HepG2 (cell line): ENCODE results near the gene PKD2L1. TPM values are rescaled to one million over a fixed set of nuclear protein-coding genes. Genes with fewer than 3 reads are reported as not detected.

Experiments
- CCDC6 ChIP-seq: sonication (generic); formaldehyde crosslinking; IDR thresholded peaks from 2 replicates; pipeline ENCODE4 v1.8.1; 2022; ENCODE audit warnings: mild to moderate bottlenecking, missing genetic modification reagents, moderate library complexity
- CEBPZ ChIP-seq: IDR thresholded peaks from 2 replicates; pipeline ENCODE4 v1.6.1; 2012; ENCODE audit warnings: low read length, improper control_type of control experiment
- HMG20B ChIP-seq: conservative IDR thresholded peaks from 2 replicates; pipeline ENCODE4 v1.6.1; 2016; ENCODE audit warnings: missing genetic modification reagents, missing compliant biosample characterization
- HNRNPL ChIP-seq: fragments of 200-400 bp; formaldehyde crosslinking; IDR thresholded peaks from 2 replicates; pipeline ENCODE4 v1.6.1; 2017; ENCODE audit warnings: mild to moderate bottlenecking, low read depth, low read length
- KMT2A ChIP-seq: sonication (generic); formaldehyde crosslinking; IDR thresholded peaks from 2 replicates; pipeline ENCODE4 v1.4.0; 2020; ENCODE audit warnings: missing genetic modification reagents
- MAZ ChIP-seq, 2 experiments: sonication (generic) in 1 of 2; formaldehyde crosslinking in 1 of 2; IDR thresholded peaks; 2 replicates each; pipeline versions ENCODE4 v1.5.0 to v1.6.1; 2012 to 2020; ENCODE audit warnings: low read depth in 2 of 2, mild to moderate bottlenecking in 2 of 2, borderline replicate concordance in 1 of 2, improper control_type of control experiment in 1 of 2, low read length in 1 of 2, missing genetic modification reagents in 1 of 2, moderate library complexity in 1 of 2
- PAF1 ChIP-seq: IDR thresholded peaks from 2 replicates; pipeline ENCODE4 v1.6.1; 2016; ENCODE audit warnings: missing genetic modification reagents, missing compliant biosample characterization
- PRDM10 ChIP-seq: sonication (generic); formaldehyde crosslinking; IDR thresholded peaks from 2 replicates; pipeline ENCODE4 v1.4.0; 2020; ENCODE audit warnings: low read depth, missing genetic modification reagents
- RBFOX2 ChIP-seq: fragments of 200-400 bp; formaldehyde crosslinking; IDR thresholded peaks from 2 replicates; pipeline ENCODE4 v1.6.1; 2017; ENCODE audit warnings: low read depth, mild to moderate bottlenecking, low read length
- SNAPC2 ChIP-seq: sonication (generic); formaldehyde crosslinking; IDR thresholded peaks from 2 replicates; pipeline ENCODE4 v1.8.1; 2022; ENCODE audit warnings: mild to moderate bottlenecking, missing genetic modification reagents
- ZNF180 ChIP-seq: sonication (generic); formaldehyde crosslinking; IDR thresholded peaks from 2 replicates; pipeline ENCODE4 v1.4.0; 2020; ENCODE audit warnings: low read depth, missing genetic modification reagents, borderline replicate concordance
- ZNF20 ChIP-seq: sonication (generic); formaldehyde crosslinking; IDR thresholded peaks from 2 replicates; pipeline ENCODE4 v1.4.0; 2020; ENCODE audit warnings: mild to moderate bottlenecking, moderate library complexity, missing genetic modification reagents
- ZNF280D ChIP-seq: sonication (generic); formaldehyde crosslinking; IDR thresholded peaks from 2 replicates; pipeline ENCODE4 v1.5.1; 2020; ENCODE audit warnings: mild to moderate bottlenecking, missing genetic modification reagents
- ZNF441 ChIP-seq: sonication (generic); formaldehyde crosslinking; IDR thresholded peaks from 2 replicates; pipeline ENCODE4 v1.7.0; 2021; ENCODE audit warnings: missing genetic modification reagents, borderline replicate concordance
- ZNF468 ChIP-seq: sonication (generic); formaldehyde crosslinking; IDR thresholded peaks from 2 replicates; pipeline ENCODE4 v1.8.0; 2022; ENCODE audit warnings: mild to moderate bottlenecking, moderate library complexity, missing genetic modification reagents
- ZNF670 ChIP-seq: sonication (generic); formaldehyde crosslinking; IDR thresholded peaks from 2 replicates; pipeline ENCODE4 v1.8.0; 2022; ENCODE audit warnings: mild to moderate bottlenecking, missing genetic modification reagents, borderline replicate concordance
- ZNF879 ChIP-seq: sonication (generic); formaldehyde crosslinking; IDR thresholded peaks from 2 replicates; pipeline ENCODE4 v1.8.1; 2023; ENCODE audit warnings: missing genetic modification reagents
- ZSCAN30 ChIP-seq: sonication (generic); formaldehyde crosslinking; IDR thresholded peaks from 2 replicates; pipeline ENCODE4 v1.5.0; 2020; ENCODE audit warnings: mild to moderate bottlenecking, missing genetic modification reagents
- polyA plus RNA-seq, 8 experiments: library from polyadenylated mRNA; depleted of rRNA in 3 of 8; stranded (reverse) in 7 of 8; unstranded in 1 of 8; fragments of >200 nt; fragmentation: Illumina TruSeq in 4 of 8; extraction: Trizol in 4 of 8; gene quantifications; 2 replicates each; pipeline versions ENCODE4 v1.2.1 to v1.2.3, GENCODE V29; 2011 to 2016; ENCODE audit warnings: low read depth in 4 of 8, missing spikeins in 1 of 8, mixed read lengths in 1 of 8; ENCODE audit not compliant: insufficient read depth in 1 of 8
- total RNA-seq, 5 experiments: library from RNA; depleted of rRNA; stranded (reverse); fragments of >200 nt; fragmentation: Illumina TruSeq; extraction: Trizol; gene quantifications; 2 replicates each; pipeline ENCODE4 v1.2.3, GENCODE V29; 2016; ENCODE audit warnings: low read depth in 1 of 5

Gene PKD2L1
- total and polyA plus RNA-seq, 2 of the 13 experiments (the other 11 are each of a cell fraction or from before 2014, with no cell fraction given) = 0.07 to 0.15 TPM

- no peak for TF ChIP-seq CEBPZ
- no peak for TF ChIP-seq ZNF441 (CRISPR knock-in tag)
- TF ChIP-seq ZNF670 (CRISPR knock-in tag) = no peak
- peak; percentile 56 for TF ChIP-seq HNRNPL
- TF ChIP-seq PRDM10 (CRISPR knock-in tag) = no peak; the same call in 1 of the 2 replicates
- TF ChIP-seq ZNF468 (CRISPR knock-in tag) = 0 out of 2 replicates have a peak, but pooled peaks have one; percentile 49
- TF ChIP-seq CCDC6 (CRISPR knock-in tag) = peak; percentile 60; the same call in 1 of the 2 replicates
- no peak for TF ChIP-seq ZNF180 (CRISPR knock-in tag)
- TF ChIP-seq MAZ (IDR thresholded peaks at IDR 0.05; ENCODE audit: borderline replicate concordance, low read depth, low read length) = peak; percentile 93
- peak; percentile 84; the same call in 1 of the 2 replicates for TF ChIP-seq MAZ (CRISPR knock-in tag; IDR thresholded peaks at IDR 0.05; ENCODE audit: low read depth)
- no peak for TF ChIP-seq PAF1
- TF ChIP-seq ZSCAN30 (CRISPR knock-in tag) = peak; percentile 91; the same call in 1 of the 2 replicates
- no peak for TF ChIP-seq SNAPC2
- peak; percentile 62; the same call in 1 of the 2 replicates for TF ChIP-seq KMT2A (CRISPR knock-in tag)
- 0 out of 2 replicates have a peak, but pooled peaks have one; percentile 10 for TF ChIP-seq HMG20B
- TF ChIP-seq ZNF280D (CRISPR knock-in tag) = no peak
- TF ChIP-seq ZNF20 (CRISPR knock-in tag) = 0 out of 2 replicates have a peak, but pooled peaks have one; percentile 43
- peak; percentile 94 for TF ChIP-seq RBFOX2
- no peak for TF ChIP-seq ZNF879
These were observed 16.9 kb upstream of the PKD2L1 start, which contains the start of gene SCD (continued) for GRCh38 chr10:100346765-100347567.
